ENCODE measurements around the gene ENTPD1.
"Not testable (repeated sequence)": the region's sequence is repeated elsewhere in the genome, so short reads cannot be mapped to it uniquely, and the experiment has no call there.

ENTPD1 gene

GRCh38 chr10:95756041-95756761, at the start of gene ENTPD1:
Gene ENTPD1 (plus strand): TSS chr10:95756163. CDS start chr10:95756240, 77 bp downstream.
- ChIA-PET CTCF (interaction anchor here (1.2 to 8.4 kb wide), 13 partner anchors 11 to 109 kb away, joined by 3 to 88 read pairs (median 9); partner anchors contain the start of gene TCTN3), POLR2A (interaction anchor here (0.7 to 4.2 kb wide), 6 partner anchors 11 to 82 kb away, joined by 3 to 47 read pairs (median 6); partner anchors contain the start of gene TCTN3)
- no peak for TF ChIP-seq CTCF (IDR thresholded peaks at IDR 0.05; ENCODE audit: control extremely low read depth, extremely low read depth, low read depth, missing control alignments)
- peak; percentile 35 for DNase-seq (ENCODE audit: extremely low spot score)

GRCh38 chr10:95706573-95706972, 49.4 kb upstream of the ENTPD1 start:
- no peak for DNase-seq (ENCODE audit: extremely low spot score)
- CTCF ChIA-PET = interaction anchor here (1.3 to 3.2 kb wide), 5 partner anchors 9 to 158 kb away, joined by 5 to 36 read pairs (median 8); partner anchors contain the start of gene TCTN3
- POLR2A ChIA-PET = no interaction called here
- no peak for TF ChIP-seq CTCF (IDR thresholded peaks at IDR 0.05; ENCODE audit: control extremely low read depth, extremely low read depth, low read depth, missing control alignments)

GRCh38 chr10:95706990-95707389, 49.0 kb upstream of the ENTPD1 start:
- TF ChIP-seq CTCF (IDR thresholded peaks at IDR 0.05; ENCODE audit: control extremely low read depth, extremely low read depth, low read depth, missing control alignments) = no peak
- POLR2A ChIA-PET = no interaction called here
- DNase-seq (ENCODE audit: extremely low spot score) = no peak
- CTCF ChIA-PET = interaction anchor here (1.3 to 3.2 kb wide), 5 partner anchors 9 to 158 kb away, joined by 5 to 36 read pairs (median 8); partner anchors contain the start of gene TCTN3

GRCh38 chr10:95711492-95711891, 44.5 kb upstream of the ENTPD1 start:
- ChIA-PET POLR2A (no interaction called here), CTCF (interaction anchor here (0.8 kb wide), 1 partner anchor 18 kb away, joined by 3 read pairs; the partner anchor contains the start of gene TCTN3)
- no peak for DNase-seq (ENCODE audit: extremely low spot score)
- TF ChIP-seq CTCF (IDR thresholded peaks at IDR 0.05; ENCODE audit: control extremely low read depth, extremely low read depth, low read depth, missing control alignments) = no peak

- TF ChIP-seq CTCF (IDR thresholded peaks at IDR 0.05; ENCODE audit: control extremely low read depth, extremely low read depth, low read depth, missing control alignments) = no peak
- ChIA-PET POLR2A (no interaction called here), CTCF (interaction anchor here (1.3 to 3.1 kb wide), 6 partner anchors 9 to 125 kb away, joined by 3 to 23 read pairs (median 7); partner anchors contain the start of gene TCTN3)
- no peak for DNase-seq (ENCODE audit: extremely low spot score)
Observed at GRCh38 chr10:95716466-95716865, 39.5 kb upstream of the ENTPD1 start.

GRCh38 chr10:95716866-95717265, 39.1 kb upstream of the ENTPD1 start:
- ChIA-PET CTCF (interaction anchor here (1.3 to 3.1 kb wide), 6 partner anchors 10 to 125 kb away, joined by 3 to 23 read pairs (median 7); partner anchors contain the start of gene TCTN3), POLR2A (interaction anchor here (0.6 kb wide), 1 partner anchor 317 kb away, joined by 6 read pairs; no protein-coding TSS in a partner anchor)
- DNase-seq (ENCODE audit: extremely low spot score) = no peak

GRCh38 chr10:95720745-95721144, 35.2 kb upstream of the ENTPD1 start:
- DNase-seq (ENCODE audit: extremely low spot score); POLR2A ChIA-PET; CTCF ChIA-PET: not testable (repeated sequence)

More at GRCh38 chr10:95716866-95717265, 39.1 kb upstream of the ENTPD1 start:
- TF ChIP-seq CTCF (IDR thresholded peaks at IDR 0.05; ENCODE audit: control extremely low read depth, extremely low read depth, low read depth, missing control alignments) = no peak

- CTCF ChIA-PET; DNase-seq (ENCODE audit: extremely low spot score); POLR2A ChIA-PET: not testable (repeated sequence)
Observed at GRCh38 chr10:95722496-95722895, 33.5 kb upstream of the ENTPD1 start.

All from GM10248 (cell line).